ENCODE measurements around the gene PPP1R17. TPM values are rescaled to one million over a fixed set of nuclear protein-coding genes. Genes with fewer than 3 reads are reported as not detected.

Gene PPP1R17
- total and polyA plus RNA-seq, 2 experiments from 2014 or later, result 0.52 to 2.4 TPM

- TF ChIP-seq CTCF (conservative IDR thresholded peaks at IDR 0.05; ENCODE audit: low read depth in 2 of 2) (no peak), JUNB (IDR thresholded peaks at IDR 0.05; ENCODE audit: unreplicated experiment) (no peak)
Measured at GRCh38 chr7:31747553-31747952, 60.5 kb downstream of the PPP1R17 start (continued).

- DNase-seq (ENCODE audit: low spot score) (no peak), ATAC-seq (no peak)
- Mint-ChIP-seq H3K36me3 (ENCODE audit: low read depth) (no peaks in the 10 kb centered on the region), H3K9me3 (no peaks in the 10 kb centered on the region; the same call in 2 of the 3 replicates), H3K4me3 (no peak overlapping the region), H3K27ac (no peak overlapping the region), H3K4me1 (no peaks in the 10 kb centered on the region), H3K27me3 (ENCODE audit: insufficient read depth, low read depth, poor library complexity) (peaks cover 28% of the 10 kb centered on the region)
- H3K4me2 ChIP-seq, result no peak overlapping the region
- peaks cover 41% of the 10 kb centered on the region for H3K27me3 ChIP-seq (ENCODE audit: insufficient read depth)
- TF ChIP-seq NANOG (IDR thresholded peaks at IDR 0.05; ENCODE audit: borderline replicate concordance) (no peak), ZNF331 (CRISPR knock-in tag; IDR thresholded peaks at IDR 0.05; ENCODE audit: low read depth) (no peak), REST (IDR thresholded peaks at IDR 0.05; ENCODE audit: unreplicated experiment) (no peak), JUNB (IDR thresholded peaks at IDR 0.05; ENCODE audit: unreplicated experiment) (no peak), ETS1 (IDR thresholded peaks at IDR 0.05) (no peak)
- no peaks in the 10 kb centered on the region for H3K9me2 ChIP-seq (ENCODE audit: insufficient read depth)
- H3K79me2 ChIP-seq (replicated peaks; ENCODE audit: insufficient read depth), result no peaks in the 10 kb centered on the region
- H2AFZ ChIP-seq, result no peak overlapping the region
- H3K4me1 ChIP-seq (ENCODE audit: insufficient read depth), result no peaks in the 10 kb centered on the region
- no peaks in the 10 kb centered on the region for H3K36me3 ChIP-seq (ENCODE audit: insufficient read depth)
- no peak overlapping the region for H3K27ac ChIP-seq (ENCODE audit: low read depth)
- no peaks in the 10 kb centered on the region for H4K20me1 ChIP-seq (replicated peaks; ENCODE audit: insufficient read depth)
- H3K4me3 ChIP-seq, result no peak overlapping the region
- no peaks in the 10 kb centered on the region for H3F3A ChIP-seq (replicated peaks; ENCODE audit: low read depth)
Measured at GRCh38 chr7:31748084-31748483, 61.1 kb downstream of the PPP1R17 start.

GRCh38 chr7:31751726-31752125, 64.7 kb downstream of the PPP1R17 start:
- Histone ChIP-seq H2AFZ (no peak overlapping the region), H4K20me1 (replicated peaks; ENCODE audit: insufficient read depth) (no peaks in the 10 kb centered on the region), H3K36me3 (ENCODE audit: insufficient read depth) (no peaks in the 10 kb centered on the region), H3K4me3 (no peak overlapping the region), H3K27me3 (ENCODE audit: insufficient read depth) (peaks cover 45% of the 10 kb centered on the region), H3K9me2 (ENCODE audit: insufficient read depth) (no peaks in the 10 kb centered on the region), H3F3A (replicated peaks; ENCODE audit: low read depth) (no peaks in the 10 kb centered on the region), H3K4me2 (no peak overlapping the region), H3K79me2 (replicated peaks; ENCODE audit: insufficient read depth) (no peaks in the 10 kb centered on the region), H3K27ac (ENCODE audit: low read depth) (no peak overlapping the region), H3K4me1 (ENCODE audit: insufficient read depth) (no peaks in the 10 kb centered on the region)
- no peak for ATAC-seq
- Mint-ChIP-seq H3K4me3 (no peak overlapping the region), H3K9me3 (no peaks in the 10 kb centered on the region), H3K27ac (no peak overlapping the region), H3K36me3 (ENCODE audit: low read depth) (no peaks in the 10 kb centered on the region), H3K4me1 (no peaks in the 10 kb centered on the region), H3K27me3 (ENCODE audit: insufficient read depth, low read depth, poor library complexity) (peaks cover 22% of the 10 kb centered on the region)
- DNase-seq (ENCODE audit: low spot score), result no peak
- TF ChIP-seq EZH2 (IDR thresholded peaks at IDR 0.05; ENCODE audit: low read depth, unreplicated experiment) (no peak), ZNF462 (CRISPR knock-in tag; IDR thresholded peaks at IDR 0.05) (no peak)
